Glutamatergic neuron (in vitro differentiated cells): Measurements from ENCODE around the gene MZT2A. TPM values are rescaled to one million over a fixed set of nuclear protein-coding genes. Genes with fewer than 3 reads are reported as not detected.
A peak's percentile ranks its signal among the peaks of the same experiment; 100 is the strongest.
"Not testable (repeated sequence)": the region's sequence is repeated elsewhere in the genome, so short reads cannot be mapped to it uniquely, and the experiment has no call there.

Source experiments
- DNase-seq: peaks from one replicate; pipeline ENCODE4 v3.0.0; 2022
- H3K27ac Mint-ChIP-seq: one replicate; pipeline ENCODE4 v1.8.0; 2020; ENCODE audit warnings: mild to moderate bottlenecking, mixed read lengths, inconsistent platforms; ENCODE audit not compliant: unreplicated experiment
- H3K27me3 Mint-ChIP-seq: one replicate; pipeline ENCODE4 v1.8.0; 2020; ENCODE audit warnings: mild to moderate bottlenecking, moderate library complexity, mixed read lengths, inconsistent platforms; ENCODE audit not compliant: unreplicated experiment
- H3K36me3 Mint-ChIP-seq: one replicate; pipeline ENCODE4 v1.8.0; 2020; ENCODE audit warnings: mild to moderate bottlenecking, mixed read lengths, inconsistent platforms; ENCODE audit not compliant: unreplicated experiment
- H3K4me1 Mint-ChIP-seq: one replicate; pipeline ENCODE4 v1.8.0; 2020; ENCODE audit warnings: mild to moderate bottlenecking, low read depth, mixed read lengths, inconsistent platforms; ENCODE audit not compliant: unreplicated experiment
- H3K4me3 Mint-ChIP-seq: one replicate; pipeline ENCODE4 v1.8.0; 2020; ENCODE audit warnings: mild to moderate bottlenecking, mixed read lengths, inconsistent platforms; ENCODE audit not compliant: unreplicated experiment
- H3K9me3 Mint-ChIP-seq: one replicate; pipeline ENCODE4 v1.8.0; 2020; ENCODE audit warnings: mild to moderate bottlenecking, moderate library complexity, mixed read lengths, inconsistent platforms; ENCODE audit not compliant: unreplicated experiment
- total RNA-seq: library from RNA; stranded (reverse); fragmentation: NEBNext Ultra II Directional; extraction: Animal tissue kit (Norgen Biotek cat#: 25700); gene quantifications from one replicate; pipeline ENCODE4 v1.2.1, GENCODE V29; 2021; ENCODE audit not compliant: unreplicated experiment
- TF ChIP-seq, protein P1 (sequence below): fragments of 200-600 bp; sonication (generic); IDR thresholded peaks from one replicate; pipeline ENCODE4 v1.5.0; 2021; ENCODE audit not compliant: partially characterized antibody, unreplicated experiment

Gene MZT2A
- total RNA-seq, 1 donor from 2014 or later: 100 TPM

DNA sequence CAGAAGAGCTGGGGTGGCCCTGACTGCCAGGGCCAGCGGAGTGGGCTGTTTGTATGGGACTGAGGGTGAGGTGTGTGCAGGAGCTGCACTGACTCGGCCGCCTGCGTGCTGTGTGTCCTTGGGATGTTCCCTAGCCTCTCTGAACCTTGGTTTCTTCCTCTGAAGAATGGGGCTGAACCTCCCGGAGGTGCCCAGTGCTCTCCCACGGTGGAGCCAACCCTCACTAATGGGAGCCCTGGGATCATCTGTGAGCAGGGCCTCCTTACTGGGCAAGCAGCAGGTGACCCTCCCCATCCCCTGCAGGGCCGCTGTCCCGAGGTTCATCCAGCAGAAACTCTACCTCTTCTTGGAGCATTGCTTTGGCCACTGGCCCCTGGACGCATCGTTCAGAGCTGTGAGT lies 23.8 kb upstream of the MZT2A start:
- no peaks in the 10 kb centered on the region for H3K9me3 Mint-ChIP-seq
- no peaks in the 10 kb centered on the region for H3K4me1 Mint-ChIP-seq
- TF ChIP-seq, protein P1, sequence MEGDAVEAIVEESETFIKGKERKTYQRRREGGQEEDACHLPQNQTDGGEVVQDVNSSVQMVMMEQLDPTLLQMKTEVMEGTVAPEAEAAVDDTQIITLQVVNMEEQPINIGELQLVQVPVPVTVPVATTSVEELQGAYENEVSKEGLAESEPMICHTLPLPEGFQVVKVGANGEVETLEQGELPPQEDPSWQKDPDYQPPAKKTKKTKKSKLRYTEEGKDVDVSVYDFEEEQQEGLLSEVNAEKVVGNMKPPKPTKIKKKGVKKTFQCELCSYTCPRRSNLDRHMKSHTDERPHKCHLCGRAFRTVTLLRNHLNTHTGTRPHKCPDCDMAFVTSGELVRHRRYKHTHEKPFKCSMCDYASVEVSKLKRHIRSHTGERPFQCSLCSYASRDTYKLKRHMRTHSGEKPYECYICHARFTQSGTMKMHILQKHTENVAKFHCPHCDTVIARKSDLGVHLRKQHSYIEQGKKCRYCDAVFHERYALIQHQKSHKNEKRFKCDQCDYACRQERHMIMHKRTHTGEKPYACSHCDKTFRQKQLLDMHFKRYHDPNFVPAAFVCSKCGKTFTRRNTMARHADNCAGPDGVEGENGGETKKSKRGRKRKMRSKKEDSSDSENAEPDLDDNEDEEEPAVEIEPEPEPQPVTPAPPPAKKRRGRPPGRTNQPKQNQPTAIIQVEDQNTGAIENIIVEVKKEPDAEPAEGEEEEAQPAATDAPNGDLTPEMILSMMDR: no peak
- no peak for DNase-seq
- no peaks in the 10 kb centered on the region for H3K36me3 Mint-ChIP-seq
- H3K27ac Mint-ChIP-seq: no peak overlapping the region
- H3K4me3 Mint-ChIP-seq: no peak overlapping the region
- no peaks in the 10 kb centered on the region for H3K27me3 Mint-ChIP-seq

DNA sequence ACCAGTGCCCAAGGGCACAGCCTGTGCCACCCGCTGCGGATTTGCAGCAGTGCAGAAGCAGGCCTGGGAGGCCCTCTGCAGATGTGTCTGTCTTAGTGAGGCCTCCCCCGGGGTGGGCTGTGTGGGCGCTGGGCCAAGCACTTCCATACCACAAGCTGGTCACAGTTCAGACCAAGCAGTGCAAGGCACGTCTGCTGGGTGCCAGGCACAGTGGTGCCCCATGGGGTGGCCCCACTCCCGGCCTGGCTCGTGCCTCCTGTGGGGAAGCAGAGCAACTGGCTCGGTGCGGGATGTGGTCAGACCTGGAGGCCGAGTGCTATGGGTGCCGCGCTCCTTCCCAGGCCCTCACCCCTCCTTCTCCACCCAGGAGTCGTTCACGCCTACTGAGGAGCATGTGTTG lies 23.0 kb upstream of the MZT2A start:
- not testable (repeated sequence) for H3K36me3 Mint-ChIP-seq, H3K4me3 Mint-ChIP-seq, H3K9me3 Mint-ChIP-seq

DNA sequence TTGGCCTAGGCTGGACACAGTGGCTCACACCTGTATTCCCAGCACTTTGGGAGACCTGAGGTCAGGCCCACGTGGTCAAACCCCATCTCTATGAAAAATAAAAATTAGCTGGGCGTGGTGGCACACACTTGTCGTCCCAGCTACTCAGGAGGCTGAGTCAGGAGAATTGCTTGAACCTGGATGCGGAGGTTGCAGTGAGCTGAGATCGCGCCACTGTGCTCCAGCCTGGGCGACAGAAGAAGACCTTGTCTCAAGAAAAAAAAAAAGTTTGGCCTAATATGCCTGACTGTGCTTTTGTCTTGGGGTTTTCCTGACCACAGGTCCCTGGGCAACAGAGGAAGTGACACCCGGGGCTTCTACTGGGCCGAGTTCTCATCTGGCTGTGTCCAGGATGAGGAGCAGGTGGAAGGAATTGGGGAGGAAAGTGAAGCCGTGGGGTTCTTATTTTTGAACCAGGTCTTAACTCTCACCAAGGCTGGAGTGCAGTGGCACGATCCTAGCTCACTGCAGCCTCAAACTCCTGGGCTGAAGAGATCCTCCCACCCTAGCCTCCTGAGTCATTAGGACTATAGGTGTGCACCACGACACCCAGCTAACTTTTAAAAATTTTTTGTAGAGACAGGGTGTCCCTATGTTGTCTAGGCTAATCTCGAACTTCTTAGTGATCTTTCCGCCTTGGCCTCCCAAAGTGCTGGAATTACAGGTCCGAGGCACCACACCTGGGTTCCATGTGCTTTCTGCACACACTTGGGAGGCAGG lies 22.4 kb upstream of the MZT2A start:
- not testable (repeated sequence) for H3K4me1 Mint-ChIP-seq, DNase-seq, H3K27ac Mint-ChIP-seq, H3K4me3 Mint-ChIP-seq, H3K27me3 Mint-ChIP-seq, H3K9me3 Mint-ChIP-seq, H3K36me3 Mint-ChIP-seq

More for the DNA sequence above, 23.0 kb upstream of the MZT2A start:
- not testable (repeated sequence) for H3K27me3 Mint-ChIP-seq, DNase-seq, H3K4me1 Mint-ChIP-seq, H3K27ac Mint-ChIP-seq

DNA sequence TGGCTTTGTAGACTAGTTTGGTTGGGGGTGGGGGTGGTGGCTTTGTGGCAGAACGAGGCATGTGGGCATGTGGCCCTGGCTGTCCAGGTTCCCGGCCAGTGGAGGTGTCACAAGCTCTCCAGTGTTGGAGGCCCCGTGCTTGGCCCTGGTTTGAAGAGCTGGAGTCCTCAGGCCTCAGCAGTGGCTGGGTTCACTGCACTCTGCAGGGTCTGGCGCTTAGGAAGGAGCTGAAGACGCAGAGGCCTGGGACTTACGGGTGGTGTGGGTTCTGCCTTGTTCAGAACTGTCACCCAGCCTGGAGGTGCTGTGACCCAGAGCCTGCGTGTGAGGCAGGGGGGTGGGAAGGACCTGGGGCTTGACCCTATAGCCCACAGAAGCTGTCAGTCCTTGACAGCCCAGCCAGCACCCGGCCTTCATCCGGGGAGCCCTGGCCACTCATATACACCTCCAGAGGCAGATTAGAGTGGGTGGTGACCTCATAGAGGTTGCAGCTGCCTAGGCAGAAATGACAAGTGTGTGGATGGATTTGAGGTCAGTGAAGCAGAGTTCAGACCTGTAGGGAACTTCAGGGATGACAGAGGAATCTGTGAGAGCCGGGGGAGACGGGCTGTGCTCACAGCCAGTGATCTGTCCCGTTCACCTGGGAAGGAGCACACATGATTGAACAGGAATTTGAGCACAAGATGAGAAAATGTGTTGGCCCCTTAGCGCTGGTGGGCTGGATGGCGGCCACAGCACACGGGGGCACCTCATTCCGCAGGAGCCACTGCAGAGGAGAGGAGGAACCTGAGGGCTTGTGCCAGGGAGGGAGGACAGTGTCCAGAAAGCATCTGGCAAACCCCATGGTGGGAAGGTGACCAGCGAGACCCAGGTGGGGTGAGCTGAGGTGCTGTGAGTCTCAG lies 20.0 kb upstream of the MZT2A start:
- not testable (repeated sequence) for DNase-seq, H3K27me3 Mint-ChIP-seq, H3K4me3 Mint-ChIP-seq, H3K4me1 Mint-ChIP-seq, H3K9me3 Mint-ChIP-seq, H3K36me3 Mint-ChIP-seq
- peak overlapping the region; percentile 38 for H3K27ac Mint-ChIP-seq

DNA sequence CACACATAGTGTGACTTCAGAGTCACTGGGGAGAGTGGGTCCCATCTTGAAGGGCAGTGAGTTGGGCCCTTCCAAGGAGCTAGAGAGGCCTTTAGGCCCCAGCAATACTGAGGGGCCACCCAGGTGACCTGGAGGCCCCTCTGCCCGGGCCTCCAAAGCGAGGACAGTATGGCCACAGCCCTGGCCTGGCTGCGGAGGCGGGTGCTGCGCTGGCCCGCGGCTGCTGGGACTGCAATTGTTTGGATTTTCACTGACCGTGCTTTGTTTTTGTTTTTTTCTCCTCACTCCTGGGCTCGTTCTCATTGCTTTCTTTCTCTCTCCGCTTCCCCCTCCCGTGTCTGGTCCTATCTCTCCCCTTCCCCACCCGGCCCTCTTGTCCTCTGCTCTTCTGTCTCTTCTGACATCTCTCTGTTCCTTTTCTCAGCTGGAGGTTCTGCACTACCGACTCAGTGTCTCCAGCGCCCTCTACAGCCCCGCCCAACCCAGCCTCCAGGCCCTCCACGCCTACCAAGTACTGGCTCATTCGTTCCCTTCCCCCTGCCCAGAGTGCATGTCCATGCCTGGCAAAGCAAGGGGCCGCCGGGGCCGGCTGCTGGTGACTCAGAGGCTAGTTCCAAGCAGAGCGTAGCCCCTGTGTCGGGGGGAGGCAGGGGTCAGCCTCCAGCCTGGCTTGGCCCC lies 19.2 kb upstream of the MZT2A start:
- DNase-seq, H3K27me3 Mint-ChIP-seq, H3K36me3 Mint-ChIP-seq, H3K9me3 Mint-ChIP-seq, H3K4me3 Mint-ChIP-seq, H3K4me1 Mint-ChIP-seq, H3K27ac Mint-ChIP-seq: not testable (repeated sequence)

DNA sequence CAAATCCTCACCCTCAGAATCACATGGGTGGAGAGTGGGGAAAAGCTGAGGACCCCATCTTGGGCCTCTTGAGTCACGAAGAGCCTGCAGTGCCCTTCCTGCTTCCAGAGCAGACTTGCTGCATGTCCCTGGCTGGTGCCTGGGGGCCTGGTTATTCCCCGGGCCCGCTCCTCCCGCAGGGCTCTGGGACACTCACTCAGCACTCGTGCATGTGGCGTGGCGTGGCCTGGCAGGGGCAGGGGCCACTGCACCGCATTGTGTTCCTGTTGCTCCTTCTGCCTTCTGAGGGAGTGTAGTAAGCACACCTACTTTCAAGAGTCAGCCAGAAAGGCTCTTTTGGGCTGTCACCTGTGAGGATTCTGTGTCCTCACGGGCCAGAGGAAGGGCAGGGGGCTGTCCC lies 17.4 kb upstream of the MZT2A start:
- DNase-seq: no peak
- no peaks in the 10 kb centered on the region for H3K4me1 Mint-ChIP-seq
- no peak overlapping the region for H3K27ac Mint-ChIP-seq
- TF ChIP-seq, protein P1: no peak
- no peak overlapping the region for H3K4me3 Mint-ChIP-seq
- H3K36me3 Mint-ChIP-seq: no peaks in the 10 kb centered on the region
- H3K27me3 Mint-ChIP-seq: no peaks in the 10 kb centered on the region
- H3K9me3 Mint-ChIP-seq: no peaks in the 10 kb centered on the region

DNA sequence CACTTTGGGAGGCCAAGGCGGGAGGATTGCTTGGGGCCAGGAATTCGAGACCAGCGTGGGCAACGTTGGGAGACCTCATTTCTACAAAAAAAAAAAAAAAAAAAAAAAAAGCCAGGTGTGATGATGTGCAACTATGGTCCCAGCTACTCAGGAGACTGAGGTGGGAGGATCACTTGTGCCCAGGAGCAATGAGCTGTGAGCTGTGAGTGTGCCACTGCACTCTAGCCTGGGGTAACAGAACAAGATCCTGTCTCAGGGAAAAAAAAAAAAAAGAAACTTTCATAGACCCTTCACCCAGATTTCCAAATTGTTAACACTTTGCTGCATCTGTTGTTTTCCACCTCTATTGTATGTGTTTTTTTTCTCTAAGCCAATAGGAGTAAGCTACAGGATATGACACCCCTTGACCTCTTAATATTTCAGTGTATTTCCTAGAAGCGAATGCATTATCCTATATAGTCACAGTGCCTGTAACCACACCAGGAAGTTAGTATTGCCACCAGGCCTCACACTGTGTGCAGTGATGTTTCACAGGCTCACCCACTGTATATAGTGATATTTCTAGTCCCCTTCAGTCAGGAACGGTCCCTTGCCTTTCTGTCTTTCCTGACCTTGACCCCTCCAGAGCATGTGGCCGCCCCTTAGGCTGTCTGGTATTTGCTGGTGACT lies 12.0 kb upstream of the MZT2A start:
- H3K27me3 Mint-ChIP-seq, DNase-seq, H3K4me3 Mint-ChIP-seq, H3K9me3 Mint-ChIP-seq, H3K27ac Mint-ChIP-seq, H3K36me3 Mint-ChIP-seq, H3K4me1 Mint-ChIP-seq: not testable (repeated sequence)

DNA sequence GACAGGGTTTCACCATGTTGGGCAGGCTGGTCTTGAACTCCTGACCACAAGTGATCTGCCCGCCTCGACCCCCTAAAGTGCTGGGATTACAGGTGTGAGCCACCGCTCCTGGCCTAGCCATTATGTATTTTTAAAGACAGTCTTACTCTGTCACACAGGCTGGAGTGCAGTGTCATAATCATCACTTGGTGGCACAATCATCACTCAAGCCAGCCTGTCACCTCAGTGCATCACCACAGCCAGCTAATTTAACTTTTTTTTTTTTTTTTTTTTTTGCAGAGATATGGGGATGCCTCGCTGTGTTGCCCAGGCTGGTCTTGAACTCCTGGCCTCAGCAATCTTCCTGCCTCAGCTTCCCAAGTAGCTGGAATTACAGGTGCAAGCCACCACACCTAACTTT lies 11.4 kb upstream of the MZT2A start:
- not testable (repeated sequence) for H3K4me3 Mint-ChIP-seq, DNase-seq, H3K36me3 Mint-ChIP-seq, H3K4me1 Mint-ChIP-seq, H3K27me3 Mint-ChIP-seq, H3K9me3 Mint-ChIP-seq, H3K27ac Mint-ChIP-seq

DNA sequence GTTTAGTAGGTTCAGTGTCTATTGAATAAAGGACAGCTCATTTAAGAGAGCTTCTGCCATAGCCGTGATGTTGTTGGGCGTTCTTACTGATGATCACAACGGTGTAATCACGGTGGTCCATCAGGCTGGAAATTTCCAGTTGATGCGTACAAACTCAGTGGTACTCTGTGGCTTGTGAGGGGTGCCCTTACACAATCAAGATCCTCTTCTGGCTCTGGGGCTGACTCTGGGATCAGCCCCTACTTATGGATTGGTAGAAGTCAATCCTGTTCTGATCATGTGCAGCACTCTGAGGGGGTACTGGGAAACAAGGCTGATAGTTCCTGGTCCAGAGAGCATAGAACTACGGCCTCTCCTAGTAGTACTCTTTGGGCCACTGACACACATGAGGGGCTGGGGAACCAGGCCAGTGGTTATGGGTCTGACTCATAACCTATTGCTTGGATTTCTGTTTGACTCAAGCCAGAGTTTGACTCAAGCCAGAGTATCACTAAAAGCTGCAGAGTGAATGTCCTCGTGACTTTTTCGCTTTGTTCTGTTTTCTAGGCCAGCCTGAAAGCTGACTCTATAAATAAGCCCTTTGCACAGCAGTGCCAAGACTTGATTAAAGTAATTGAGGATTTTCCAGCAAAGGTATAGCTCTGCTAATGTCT lies 6.2 kb upstream of the MZT2A start:
- H3K4me3 Mint-ChIP-seq, H3K27me3 Mint-ChIP-seq, DNase-seq, H3K9me3 Mint-ChIP-seq, H3K27ac Mint-ChIP-seq, H3K36me3 Mint-ChIP-seq, H3K4me1 Mint-ChIP-seq: not testable (repeated sequence)
